SJCRH30 (cell line): ENCODE results near the gene PPM1E. TPM values are rescaled to one million over a fixed set of nuclear protein-coding genes. Genes with fewer than 3 reads are reported as not detected.

Experiments used
- DNase-seq, 2 experiments: peaks; one replicate each; pipeline ENCODE4 v3.0.0-alpha.2; 2015 to 2020
- H3K27ac ChIP-seq: fragments of 250-450 bp; sonication (Bioruptor Pico); 2 replicates; pipeline ENCODE4 v1.5.1; 2020; ENCODE audit warnings: mild to moderate bottlenecking, moderate library complexity
- H3K27me3 ChIP-seq: fragments of 250-450 bp; sonication (Bioruptor Pico); 2 replicates; pipeline ENCODE4 v1.5.1; 2020; ENCODE audit warnings: mild to moderate bottlenecking, moderate library complexity
- H3K36me3 ChIP-seq: fragments of 250-450 bp; sonication (Bioruptor Pico); 2 replicates; pipeline ENCODE4 v1.5.1; 2020; ENCODE audit warnings: mild to moderate bottlenecking, moderate library complexity
- H3K4me1 ChIP-seq: fragments of 250-450 bp; sonication (Bioruptor Pico); 2 replicates; pipeline ENCODE4 v1.5.1; 2020; ENCODE audit warnings: mild to moderate bottlenecking, moderate library complexity
- H3K4me3 ChIP-seq: fragments of 250-450 bp; sonication (Bioruptor Pico); 2 replicates; pipeline ENCODE4 v1.5.1; 2020; ENCODE audit warnings: mild to moderate bottlenecking, moderate library complexity
- H3K9me3 ChIP-seq: fragments of 250-450 bp; sonication (Bioruptor Pico); replicated peaks from 2 replicates; pipeline ENCODE4 v1.5.1; 2020; ENCODE audit warnings: mild to moderate bottlenecking, moderate library complexity
- total RNA-seq: library from RNA; depleted of rRNA; stranded (reverse); fragments of >200 nt; shearing (Covaris generic); gene quantifications from 2 replicates; pipeline ENCODE4 v1.2.3, GENCODE V29; 2014

The PPM1E gene
- total RNA-seq, 1 experiment from 2014 or later, result 3.2 TPM

DNA sequence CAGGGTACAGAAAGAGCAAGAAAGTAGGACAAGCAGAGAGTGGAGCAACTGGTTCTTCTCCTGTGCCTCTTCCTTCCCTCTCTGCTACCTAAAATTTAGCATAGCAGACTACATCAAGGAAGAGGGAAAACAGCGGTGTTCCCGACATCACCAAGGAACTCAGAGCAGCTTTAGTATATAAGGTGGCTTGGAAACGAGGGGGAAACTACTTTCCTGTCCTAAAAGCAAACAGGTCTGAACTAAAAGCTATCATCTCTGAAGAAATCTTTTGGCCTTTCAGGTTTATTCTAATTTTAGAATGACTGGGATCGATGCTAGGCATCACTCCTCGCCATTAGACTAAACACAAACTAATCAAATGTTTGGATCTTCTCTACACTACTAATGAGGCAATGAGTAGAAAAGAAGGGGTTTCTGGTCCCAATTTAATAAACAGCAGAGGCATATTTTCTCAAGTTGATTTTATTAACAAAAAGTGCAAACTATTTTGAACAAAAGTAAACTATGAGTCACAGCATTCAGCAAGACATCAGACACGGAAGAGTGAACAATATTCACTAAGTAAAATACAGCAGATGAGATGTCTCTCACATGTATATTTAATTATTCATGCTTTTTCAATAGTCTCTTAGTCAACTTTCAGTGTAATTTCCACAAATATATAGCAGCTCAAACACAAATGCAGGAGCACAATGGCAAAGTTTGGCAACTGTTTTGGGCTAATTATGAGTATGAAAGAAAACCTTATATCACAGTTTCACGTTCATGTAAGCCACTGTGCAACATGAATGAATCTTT is 242.3 kb downstream of the PPM1E start:
- no peak overlapping the region for H3K27ac ChIP-seq
- H3K9me3 ChIP-seq, result no peaks in the 10 kb centered on the region
- H3K4me1 ChIP-seq, result no peaks in the 10 kb centered on the region
- DNase-seq, result no peak
- H3K27me3 ChIP-seq, result no peaks in the 10 kb centered on the region
- no peak overlapping the region for H3K4me3 ChIP-seq
- H3K36me3 ChIP-seq, result peaks cover 7% of the 10 kb centered on the region

DNA sequence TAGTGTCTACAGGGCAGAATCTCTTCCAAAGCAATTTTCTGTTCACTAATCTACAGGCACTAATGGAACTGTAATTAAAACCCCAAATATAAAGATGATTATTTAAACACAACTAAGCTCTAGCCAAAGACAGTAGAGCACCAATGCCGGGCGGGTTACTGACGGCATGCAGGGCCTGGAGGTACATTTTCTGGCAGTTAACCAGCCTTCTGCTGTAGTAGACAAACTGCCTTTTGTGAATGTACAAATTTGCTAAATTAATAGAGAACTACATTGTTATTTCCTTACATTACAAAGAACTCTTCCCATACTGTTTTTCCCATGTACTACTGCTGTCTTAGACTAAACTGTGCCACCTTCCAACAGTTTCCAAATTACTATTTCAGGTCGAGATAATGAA is 243.2 kb downstream of the PPM1E start:
- H3K27me3 ChIP-seq, result no peaks in the 10 kb centered on the region
- H3K27ac ChIP-seq, result no peak overlapping the region
- H3K9me3 ChIP-seq, result no peaks in the 10 kb centered on the region
- no peak for DNase-seq
- no peak overlapping the region for H3K4me3 ChIP-seq
- no peaks in the 10 kb centered on the region for H3K4me1 ChIP-seq
- H3K36me3 ChIP-seq, result peaks cover 7% of the 10 kb centered on the region

- Histone ChIP-seq H3K36me3 (peaks cover 7% of the 10 kb centered on the region), H3K27me3 (no peaks in the 10 kb centered on the region), H3K27ac (no peak overlapping the region), H3K4me1 (no peaks in the 10 kb centered on the region), H3K4me3 (no peak overlapping the region), H3K9me3 (no peaks in the 10 kb centered on the region)
- DNase-seq, result no peak
These were observed 243.8 kb downstream of the PPM1E start for GRCh38 chr17:58999500-58999899.

DNA sequence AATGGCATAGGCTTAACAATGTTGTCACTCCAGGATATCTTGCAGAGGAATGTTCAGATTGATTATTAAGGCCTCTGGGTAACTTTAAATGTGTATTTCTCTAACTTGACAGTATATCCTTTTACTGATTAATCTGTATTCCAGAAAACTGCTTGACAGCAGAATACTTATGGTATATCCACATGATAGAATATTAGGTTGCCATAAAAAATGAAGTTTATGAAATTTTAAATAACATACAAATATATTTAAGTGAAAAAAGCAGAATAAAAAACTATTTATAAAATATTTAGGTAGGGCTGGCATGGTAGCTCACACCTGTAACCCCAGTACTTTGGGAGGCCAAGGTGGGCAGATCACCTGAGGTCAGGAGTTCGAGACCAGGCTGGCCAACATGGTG is 244.4 kb downstream of the PPM1E start:
- H3K36me3 ChIP-seq, result peaks cover 7% of the 10 kb centered on the region
- no peaks in the 10 kb centered on the region for H3K4me1 ChIP-seq
- no peaks in the 10 kb centered on the region for H3K9me3 ChIP-seq
- H3K27ac ChIP-seq, result no peak overlapping the region
- no peak for DNase-seq
- H3K4me3 ChIP-seq, result no peak overlapping the region
- H3K27me3 ChIP-seq, result no peaks in the 10 kb centered on the region

DNA sequence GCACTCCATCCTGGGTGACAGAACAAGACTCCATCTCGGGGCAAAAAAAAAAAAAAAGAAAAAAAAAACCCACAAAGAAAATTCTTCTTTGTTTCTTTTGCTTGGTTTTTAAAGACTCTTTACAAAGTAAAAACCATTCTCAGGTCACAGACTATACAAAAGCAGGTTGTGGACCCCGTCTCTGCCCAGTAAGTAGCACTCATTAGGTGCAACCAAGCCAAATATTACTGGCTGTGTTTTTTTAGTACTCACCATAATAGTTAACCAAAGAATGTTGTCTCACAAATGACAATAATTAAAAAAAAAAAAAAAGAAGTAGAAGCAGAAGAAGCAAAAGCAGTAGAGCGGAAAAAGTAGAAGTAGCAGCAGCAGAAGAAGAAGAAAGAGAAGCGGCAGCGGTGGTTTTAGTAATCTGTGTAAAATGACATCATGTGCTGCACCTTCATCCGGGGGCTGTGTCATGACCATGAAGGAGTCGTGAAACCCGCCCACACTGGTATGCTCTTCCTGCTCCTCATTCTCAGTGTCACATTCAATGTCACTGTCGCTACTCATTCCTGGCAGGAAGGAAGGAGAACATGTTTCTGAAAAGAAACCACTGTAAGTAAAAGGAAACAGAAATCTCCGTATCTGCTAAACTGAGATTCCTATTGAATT is 245.6 kb downstream of the PPM1E start:
- peak; percentile 2 to 6 for DNase-seq
- Histone ChIP-seq H3K9me3 (no peaks in the 10 kb centered on the region), H3K36me3 (peaks cover 7% of the 10 kb centered on the region), H3K4me3 (no peak overlapping the region), H3K27ac (no peak overlapping the region), H3K27me3 (no peaks in the 10 kb centered on the region), H3K4me1 (no peaks in the 10 kb centered on the region)

DNA sequence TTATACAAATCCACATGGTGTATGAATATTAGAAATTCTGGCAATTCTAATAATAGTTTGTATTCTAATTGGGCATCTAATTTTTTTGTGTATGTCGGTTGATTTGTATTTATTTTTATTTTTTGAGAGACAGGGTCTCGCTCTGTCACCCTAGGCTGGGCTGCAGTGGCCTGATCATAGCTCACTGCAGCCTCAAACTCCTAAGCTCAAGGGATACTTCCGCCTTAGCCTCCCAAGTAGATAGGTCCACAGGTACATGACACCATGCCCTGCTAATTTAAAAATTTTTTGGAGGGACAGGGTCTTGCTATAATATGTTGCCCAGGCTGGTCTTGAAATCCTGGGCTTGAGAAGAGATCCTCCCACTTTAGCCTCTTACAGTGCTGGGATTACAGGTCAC is 246.5 kb downstream of the PPM1E start:
- no peak overlapping the region for H3K27ac ChIP-seq

GRCh38 chr17:59002848-59003247 is 247.2 kb downstream of the PPM1E start:
- no peaks in the 10 kb centered on the region for H3K4me1 ChIP-seq
- no peak overlapping the region for H3K27ac ChIP-seq
- DNase-seq, result no peak
- H3K4me3 ChIP-seq, result no peak overlapping the region
- no peaks in the 10 kb centered on the region for H3K9me3 ChIP-seq
- peaks cover 7% of the 10 kb centered on the region for H3K36me3 ChIP-seq
- no peaks in the 10 kb centered on the region for H3K27me3 ChIP-seq

More for the DNA sequence above, 246.5 kb downstream of the PPM1E start:
- Histone ChIP-seq H3K36me3 (peaks cover 7% of the 10 kb centered on the region), H3K9me3 (no peaks in the 10 kb centered on the region), H3K27me3 (no peaks in the 10 kb centered on the region), H3K4me3 (no peak overlapping the region), H3K4me1 (no peaks in the 10 kb centered on the region)
- no peak for DNase-seq

GRCh38 chr17:59003860-59004259 is 248.2 kb downstream of the PPM1E start:
- Histone ChIP-seq H3K4me1 (no peaks in the 10 kb centered on the region), H3K9me3 (no peaks in the 10 kb centered on the region), H3K27ac (no peak overlapping the region), H3K36me3 (peaks cover 7% of the 10 kb centered on the region), H3K27me3 (no peaks in the 10 kb centered on the region), H3K4me3 (no peak overlapping the region)
- DNase-seq, result no peak

DNA sequence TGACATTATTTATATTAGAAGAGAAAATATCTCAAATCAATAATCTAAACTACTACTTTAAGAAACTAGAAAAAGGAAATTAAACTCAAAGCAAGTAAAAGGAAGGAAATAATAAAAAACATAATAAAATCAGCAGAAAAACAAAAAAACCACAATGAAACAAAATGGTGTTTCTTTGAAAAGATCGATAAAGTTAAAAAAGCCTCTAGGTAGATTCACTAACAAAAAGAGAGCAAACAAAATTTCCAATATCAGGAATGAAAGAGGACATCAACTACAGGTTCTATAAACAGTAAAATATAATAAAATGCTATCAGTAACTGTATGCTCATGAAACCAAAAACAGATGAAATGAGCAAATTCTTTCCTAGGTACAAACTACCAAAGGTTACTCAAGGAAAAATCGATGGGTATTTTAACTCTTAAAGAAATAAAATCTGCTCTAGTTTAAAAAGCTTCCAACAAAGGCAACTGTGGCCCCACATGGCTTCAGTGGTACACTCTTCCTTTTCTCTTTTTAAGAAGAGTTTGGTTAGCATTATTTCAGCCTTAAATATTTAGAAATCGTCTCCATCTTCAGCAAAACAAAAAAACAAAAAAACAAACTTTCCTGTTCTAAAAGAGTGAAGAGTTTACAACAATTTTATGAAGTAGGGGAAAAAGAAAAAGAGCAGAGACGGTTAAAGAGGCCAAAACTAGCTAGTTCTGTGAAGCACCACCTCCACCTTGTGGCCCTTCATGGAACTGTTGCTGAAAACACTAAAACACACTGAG is 248.9 kb downstream of the PPM1E start:
- Histone ChIP-seq H3K27ac (no peak overlapping the region), H3K9me3 (no peaks in the 10 kb centered on the region), H3K27me3 (no peaks in the 10 kb centered on the region), H3K4me1 (no peaks in the 10 kb centered on the region), H3K4me3 (no peak overlapping the region), H3K36me3 (peaks cover under 1% of the 10 kb centered on the region; the same call in 1 of the 2 replicates)
- peak; percentile 24 to 77 for DNase-seq

GRCh38 chr17:59007995-59008394 is 252.3 kb downstream of the PPM1E start:
- Histone ChIP-seq H3K9me3 (no peaks in the 10 kb centered on the region), H3K27me3 (no peaks in the 10 kb centered on the region), H3K4me3 (no peak overlapping the region), H3K36me3 (no peaks in the 10 kb centered on the region), H3K27ac (no peak overlapping the region), H3K4me1 (no peaks in the 10 kb centered on the region)
- DNase-seq, result no peak

DNA sequence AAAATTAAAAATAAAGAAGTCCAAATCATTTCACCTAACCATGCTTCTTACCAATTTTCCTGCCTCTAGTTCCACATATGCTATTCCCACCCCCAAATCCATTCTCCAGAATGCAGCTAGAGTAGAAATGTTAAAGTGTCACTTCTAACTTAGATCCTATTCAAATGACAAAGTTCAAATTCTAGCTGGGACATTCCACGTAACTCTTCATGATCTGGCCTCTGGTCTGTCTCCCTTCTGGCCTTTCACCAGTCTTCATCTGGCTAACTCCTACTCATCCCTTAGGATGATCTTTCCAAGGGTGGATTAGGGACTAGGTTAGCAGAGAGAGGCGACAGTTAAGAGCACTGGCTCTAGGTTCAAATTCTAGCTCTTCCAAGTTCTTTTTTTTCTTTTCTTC is 253.1 kb downstream of the PPM1E start:
- Histone ChIP-seq H3K4me1 (no peaks in the 10 kb centered on the region), H3K4me3 (no peak overlapping the region), H3K9me3 (no peaks in the 10 kb centered on the region), H3K36me3 (no peaks in the 10 kb centered on the region), H3K27ac (no peak overlapping the region), H3K27me3 (no peaks in the 10 kb centered on the region)
- no peak for DNase-seq

DNA sequence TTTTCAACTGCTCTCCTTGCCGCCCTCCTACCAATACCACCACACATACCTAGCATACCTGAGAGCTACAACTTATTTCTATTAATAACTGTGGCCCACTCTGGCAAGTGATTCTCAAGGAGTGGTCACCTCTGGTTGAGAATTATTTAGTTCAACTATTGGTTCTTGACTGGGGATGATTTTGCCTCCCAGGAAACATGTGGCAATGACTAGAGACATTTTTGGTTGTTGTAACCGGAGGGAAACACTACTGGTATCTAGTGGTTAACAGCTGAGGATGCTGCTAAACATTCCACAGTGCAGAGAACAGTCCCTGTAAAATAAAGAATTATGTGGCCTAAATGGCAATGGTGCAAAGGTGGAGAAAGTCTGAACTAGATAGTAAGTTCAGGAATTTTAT is 254.4 kb downstream of the PPM1E start:
- no peak for DNase-seq
- Histone ChIP-seq H3K4me3 (no peak overlapping the region), H3K36me3 (no peaks in the 10 kb centered on the region), H3K27ac (no peak overlapping the region), H3K9me3 (no peaks in the 10 kb centered on the region), H3K4me1 (no peaks in the 10 kb centered on the region), H3K27me3 (no peaks in the 10 kb centered on the region)

DNA sequence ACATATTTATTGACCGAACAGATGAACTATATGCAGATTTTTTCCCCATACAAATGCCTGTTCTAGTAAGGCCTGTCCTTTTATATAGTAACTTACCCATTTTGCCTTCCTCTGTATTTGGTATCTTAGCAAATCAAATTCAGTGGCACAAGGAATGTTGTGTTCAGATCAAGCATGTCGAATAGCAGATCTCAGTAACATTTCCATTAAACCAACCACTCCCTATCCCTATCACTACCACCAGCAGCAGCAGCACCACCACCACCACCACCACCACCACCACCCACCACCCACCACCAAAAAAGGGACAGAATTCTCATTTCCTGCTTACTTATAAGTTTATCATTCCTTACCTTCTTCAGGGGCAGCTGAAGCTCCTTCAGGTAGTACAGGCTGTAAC is 256.3 kb downstream of the PPM1E start:
- H3K9me3 ChIP-seq, result no peaks in the 10 kb centered on the region
- DNase-seq, result no peak
- H3K27me3 ChIP-seq, result no peaks in the 10 kb centered on the region
- no peak overlapping the region for H3K4me3 ChIP-seq
- H3K4me1 ChIP-seq, result no peaks in the 10 kb centered on the region
- no peak overlapping the region for H3K27ac ChIP-seq
- H3K36me3 ChIP-seq, result no peaks in the 10 kb centered on the region; the same call in 1 of the 2 replicates

- no peaks in the 10 kb centered on the region; the same call in 1 of the 2 replicates for H3K36me3 ChIP-seq
- no peak for DNase-seq
- no peaks in the 10 kb centered on the region for H3K9me3 ChIP-seq
- H3K4me1 ChIP-seq, result no peaks in the 10 kb centered on the region
- H3K4me3 ChIP-seq, result no peak overlapping the region
- H3K27me3 ChIP-seq, result no peaks in the 10 kb centered on the region
- H3K27ac ChIP-seq, result no peak overlapping the region
These were observed 262.4 kb downstream of the PPM1E start for GRCh38 chr17:59018019-59018418.

- H3K27ac ChIP-seq, result no peak overlapping the region
- no peak for DNase-seq
- no peaks in the 10 kb centered on the region for H3K27me3 ChIP-seq
- no peaks in the 10 kb centered on the region for H3K9me3 ChIP-seq
- H3K4me3 ChIP-seq, result no peak overlapping the region
- H3K36me3 ChIP-seq, result peaks cover 5% of the 10 kb centered on the region; the same call in 1 of the 2 replicates
- no peaks in the 10 kb centered on the region for H3K4me1 ChIP-seq
These were observed 269.3 kb downstream of the PPM1E start for GRCh38 chr17:59024916-59025315.
